HEK293 (cell line): ENCODE results near the gene HSPBAP1.
A peak's percentile ranks its signal among the peaks of the same experiment; 100 is the strongest.

Experiments used
- CTCF ChIA-PET: fragments of 350-600 bp; formaldehyde crosslinking; extraction: SDS; loops from one replicate; lab custom pipeline; 2021; ENCODE audit warnings: antibody characterized with exemption; lab: Yijun Ruan, JAX
- POLR2A ChIA-PET: fragments of 300-600 bp; formaldehyde crosslinking; extraction: SDS; loops from one replicate; lab custom pipeline; 2020; ENCODE audit warnings: antibody characterized with exemption, inconsistent platforms; lab: Yijun Ruan, JAX
- H3K27ac ChIP-seq: fragments of 200-500 bp; sonication (Bioruptor generic); 2 replicates; pipeline ENCODE4 v1.5.1; 2014; ENCODE audit warnings: low read depth, low read length, control low read depth, inconsistent platforms; ENCODE audit errors: extremely low read depth
- H3K36me3 ChIP-seq, 2 experiments: fragments of 200-500 bp in 1 of 2; sonication (Bioruptor generic) in 1 of 2; 1 replicate in 1 of 2; 2 replicates in 1 of 2; pipeline ENCODE4 v1.5.1; 2014 to 2017; ENCODE audit warnings: inconsistent platforms in 2 of 2, low read length in 2 of 2; ENCODE audit not compliant: control insufficient read depth in 2 of 2, insufficient read depth in 1 of 2
- H3K4me1 ChIP-seq: fragments of 200-500 bp; sonication (Bioruptor generic); 2 replicates; pipeline ENCODE4 v1.5.1; 2014; ENCODE audit warnings: mild to moderate bottlenecking, low read length, inconsistent platforms; ENCODE audit not compliant: control insufficient read depth, insufficient read depth
- H3K4me3 ChIP-seq: 2 replicates; pipeline ENCODE4 v1.5.1; 2011; ENCODE audit warnings: low read depth, mild to moderate bottlenecking, control low read depth, low read length, moderate library complexity
- H3K9me3 ChIP-seq: fragments of 200-500 bp; sonication (Bioruptor generic); 2 replicates; pipeline ENCODE4 v1.5.1; 2014; ENCODE audit warnings: low read depth, low read length, inconsistent platforms; ENCODE audit not compliant: control insufficient read depth, insufficient read depth
- GFI1B ChIP-seq: fragments of 450-650 bp; formaldehyde crosslinking; IDR thresholded peaks from 2 replicates; pipeline ENCODE4 v1.5.1; 2016; ENCODE audit warnings: missing biosample characterization, missing genetic modification characterization
- HOXD13 ChIP-seq: sonication (generic); formaldehyde crosslinking; IDR thresholded peaks from 2 replicates; pipeline ENCODE4 v1.8.0; 2022; ENCODE audit warnings: missing genetic modification reagents, borderline replicate concordance
- KLF17 ChIP-seq: fragments of 450-650 bp; formaldehyde crosslinking; IDR thresholded peaks from 2 replicates; pipeline ENCODE4 v1.5.1; 2016; ENCODE audit warnings: missing biosample characterization, missing genetic modification characterization
- MZF1 ChIP-seq: fragments of 450-650 bp; formaldehyde crosslinking; IDR thresholded peaks from 2 replicates; pipeline ENCODE4 v1.5.1; 2017; ENCODE audit warnings: missing biosample characterization, missing genetic modification characterization, borderline replicate concordance
- ZBTB20 ChIP-seq: fragments of 450-650 bp; formaldehyde crosslinking; IDR thresholded peaks from 2 replicates; pipeline ENCODE4 v1.5.1; 2016; ENCODE audit warnings: missing biosample characterization, missing genetic modification characterization
- ZEB2 ChIP-seq: fragments of 450-650 bp; formaldehyde crosslinking; IDR thresholded peaks from 2 replicates; pipeline ENCODE4 v1.5.1; 2016; ENCODE audit warnings: missing biosample characterization, missing genetic modification characterization
- ZNF16 ChIP-seq: fragments of 450-650 bp; formaldehyde crosslinking; IDR thresholded peaks from 2 replicates; pipeline ENCODE4 v1.5.1; 2016; ENCODE audit warnings: low read depth, missing biosample characterization, missing genetic modification characterization
- ZNF169 ChIP-seq: fragments of 450-650 bp; formaldehyde crosslinking; IDR thresholded peaks from 2 replicates; pipeline ENCODE4 v1.5.1; 2016; ENCODE audit warnings: missing biosample characterization, missing genetic modification characterization
- ZNF266 ChIP-seq: fragments of 450-650 bp; formaldehyde crosslinking; IDR thresholded peaks from 2 replicates; pipeline ENCODE4 v1.5.1; 2016; ENCODE audit warnings: missing biosample characterization, missing genetic modification characterization, low read depth
- ZNF274 ChIP-seq, 2 experiments: fragments of 200-500 bp in 1 of 2; fragments of 450-650 bp in 1 of 2; sonication (Bioruptor generic) in 1 of 2; formaldehyde crosslinking in 1 of 2; IDR thresholded peaks; 2 replicates each; pipeline versions ENCODE4 v1.5.1 to v1.6.1; 2014 to 2016; ENCODE audit warnings: borderline replicate concordance in 1 of 2, inconsistent platforms in 1 of 2, low read length in 1 of 2, missing biosample characterization in 1 of 2, missing genetic modification characterization in 1 of 2
- ZNF292 ChIP-seq: fragments of 450-650 bp; formaldehyde crosslinking; IDR thresholded peaks from 2 replicates; pipeline ENCODE4 v1.5.1; 2016; ENCODE audit warnings: low read depth, missing biosample characterization, missing genetic modification characterization, borderline replicate concordance
- ZNF324 ChIP-seq: fragments of 450-650 bp; formaldehyde crosslinking; IDR thresholded peaks from 2 replicates; pipeline ENCODE4 v1.5.1; 2016; ENCODE audit warnings: missing biosample characterization, missing genetic modification characterization
- ZNF341 ChIP-seq: fragments of 450-650 bp; formaldehyde crosslinking; IDR thresholded peaks from 2 replicates; pipeline ENCODE4; 2016; ENCODE audit warnings: low read depth, missing biosample characterization, missing genetic modification characterization
- ZNF514 ChIP-seq: fragments of 450-650 bp; formaldehyde crosslinking; IDR thresholded peaks from 2 replicates; pipeline ENCODE4 v1.5.1; 2016; ENCODE audit warnings: missing biosample characterization, missing genetic modification characterization
- ZNF518A ChIP-seq: fragments of 450-650 bp; formaldehyde crosslinking; conservative IDR thresholded peaks from 2 replicates; pipeline ENCODE4 v1.5.1; 2016; ENCODE audit warnings: low read depth, missing biosample characterization, missing genetic modification characterization
- ZNF561 ChIP-seq: fragments of 450-650 bp; IDR thresholded peaks from 2 replicates; pipeline ENCODE4 v1.5.1; 2018; ENCODE audit warnings: missing biosample characterization, missing genetic modification characterization, borderline replicate concordance
- ZNF596 ChIP-seq: fragments of 450-650 bp; IDR thresholded peaks from 2 replicates; pipeline ENCODE4 v1.5.0; 2018; ENCODE audit warnings: missing biosample characterization, mild to moderate bottlenecking, missing genetic modification characterization, moderate library complexity
- ZNF639 ChIP-seq: fragments of 450-650 bp; formaldehyde crosslinking; IDR thresholded peaks from 2 replicates; pipeline ENCODE4 v1.5.1; 2016; ENCODE audit warnings: missing biosample characterization, missing genetic modification characterization
- ZNF777 ChIP-seq: fragments of 450-650 bp; formaldehyde crosslinking; IDR thresholded peaks from 2 replicates; pipeline ENCODE4 v1.5.1; 2017; ENCODE audit warnings: missing biosample characterization, missing genetic modification characterization, borderline replicate concordance
- ZXDB ChIP-seq: fragments of 450-650 bp; formaldehyde crosslinking; IDR thresholded peaks from 2 replicates; pipeline ENCODE4 v1.5.1; 2016; ENCODE audit warnings: missing biosample characterization, missing genetic modification characterization

HSPBAP1 gene

GRCh38 chr3:122828281-122828680 is 34.6 kb upstream of the HSPBAP1 start:
- ChIA-PET CTCF (no interaction called here), POLR2A (no interaction called here)
- peaks cover 0 to 18% of the 10 kb centered on the region in 2 experiments; a peak in 2 of 3 replicates for H3K36me3 ChIP-seq

GRCh38 chr3:122826278-122826677 is 32.6 kb upstream of the HSPBAP1 start:
- peaks cover 0 to 14% of the 10 kb centered on the region in 2 experiments; a peak in 2 of 3 replicates for H3K36me3 ChIP-seq
- no peaks in the 10 kb centered on the region for H3K4me1 ChIP-seq
- no peaks in the 10 kb centered on the region for H3K9me3 ChIP-seq
- no peak for TF ChIP-seq ZNF16
- no peak for TF ChIP-seq GFI1B
- TF ChIP-seq ZNF639 (tag by site-specific recombination): no peak
- no peak for TF ChIP-seq ZBTB20 (tag by site-specific recombination)
- TF ChIP-seq MZF1 (tag by site-specific recombination): peak; percentile 27; the same call in 1 of the 2 replicates
- TF ChIP-seq KLF17 (tag by site-specific recombination): no peak
- TF ChIP-seq ZNF518A (tag by site-specific recombination): no peak
- no peak overlapping the region for H3K27ac ChIP-seq
- ChIA-PET CTCF (no interaction called here), POLR2A (no interaction called here)
- H3K4me3 ChIP-seq: no peak overlapping the region

More at GRCh38 chr3:122828281-122828680, 34.6 kb upstream of the HSPBAP1 start:
- H3K27ac ChIP-seq: no peak overlapping the region
- H3K9me3 ChIP-seq: no peaks in the 10 kb centered on the region
- no peaks in the 10 kb centered on the region for H3K4me1 ChIP-seq
- TF ChIP-seq ZNF596: no peak
- no peak for TF ChIP-seq ZNF777
- TF ChIP-seq ZNF514 (tag by site-specific recombination): no peak
- TF ChIP-seq ZXDB: no peak
- no peak for TF ChIP-seq ZNF561
- no peak for TF ChIP-seq ZNF266 (tag by site-specific recombination)
- TF ChIP-seq ZNF169 (tag by site-specific recombination): no peak
- TF ChIP-seq ZEB2 (tag by site-specific recombination): no peak
- TF ChIP-seq, all 188 proteins: peak for 0
- no peak overlapping the region for H3K4me3 ChIP-seq

GRCh38 chr3:122825460-122825859 is 31.8 kb upstream of the HSPBAP1 start:
- no peaks in the 10 kb centered on the region for H3K4me1 ChIP-seq
- H3K36me3 ChIP-seq: peaks cover 0 to 17% of the 10 kb centered on the region in 2 experiments; a peak in 2 of 3 replicates
- CTCF ChIA-PET: no interaction called here
- POLR2A ChIA-PET: no interaction called here
- H3K9me3 ChIP-seq: no peaks in the 10 kb centered on the region
- no peak overlapping the region for H3K27ac ChIP-seq
- no peak overlapping the region for H3K4me3 ChIP-seq
- no peak for TF ChIP-seq ZNF518A (tag by site-specific recombination)
- no peak for TF ChIP-seq MZF1 (tag by site-specific recombination)
- no peak for TF ChIP-seq ZNF274 (IDR thresholded peaks at IDR 0.05; ENCODE audit: low read length)
- TF ChIP-seq ZNF274 (tag by site-specific recombination; IDR thresholded peaks at IDR 0.05; ENCODE audit: borderline replicate concordance): no peak
- TF ChIP-seq ZNF324: no peak
- TF ChIP-seq ZNF292 (tag by site-specific recombination): no peak
- TF ChIP-seq HOXD13 (CRISPR knock-in tag): no peak
- TF ChIP-seq ZNF341 (tag by site-specific recombination): no peak
